HCT116 (cell line): ENCODE data around the gene SULT1C4. TPM values are rescaled to one million over a fixed set of nuclear protein-coding genes. Genes with fewer than 3 reads are reported as not detected.

Experiments
- ATAC-seq: fragments of 200-7000 bp; cut with Tn5 transposase; 2 replicates; pipeline ENCODE4 v1.9.1; 2020; ENCODE audit warnings: mild to moderate bottlenecking, moderate library complexity
- BruUV-seq: library from RNA; stranded (reverse); fragments of 400-500 nt; replicated peaks from 2 replicates; lab custom pipeline; 2021; lab: Mats Ljungman, UMichigan
- CTCF ChIA-PET: fragments of 300-600 bp; sonication (Branson Sonifier 250); formaldehyde crosslinking; loops from one replicate; lab custom pipeline; 2021; ENCODE audit warnings: antibody characterized with exemption; lab: Charles Lee
- POLR2A ChIA-PET: fragments of 300-600, 350-600 bp; sonication (Branson Sonifier 250); formaldehyde crosslinking; loops from one replicate; lab custom pipeline; 2021; ENCODE audit warnings: antibody characterized with exemption; lab: Charles Lee
- RAD21 ChIA-PET, 2 experiments: fragments of 300-600 bp; sonication (Branson Sonifier 250); formaldehyde crosslinking; loops; one replicate each; lab custom pipeline; 2023; ENCODE audit warnings: low total read pairs in 2 of 2; ENCODE audit not compliant: uncharacterized antibody in 2 of 2, unreplicated experiment in 2 of 2, low non-redundant PET in 1 of 2; lab: Charles Lee
- DNase-seq: peaks from one replicate; pipeline ENCODE4 v3.0.0-alpha.2; 2010; ENCODE audit warnings: low read depth, low spot score
- H2AFZ ChIP-seq: fragments of 200-600 bp; shearing (Covaris generic), sonication (generic); 2 replicates; pipeline ENCODE4 v1.6.1; 2017; ENCODE audit warnings: low read depth, mixed run types, mixed read lengths, antibody characterized with exemption, low read length; ENCODE audit not compliant: poor library complexity, severe bottlenecking
- H3K27ac ChIP-seq: 2 replicates; pipeline ENCODE4 v1.5.1; 2012; ENCODE audit warnings: low read depth, low read length
- H3K27me3 ChIP-seq: fragments of 200-600 bp; sonication (generic); 2 replicates; pipeline ENCODE4 v1.6.1; 2016; ENCODE audit warnings: mixed run types, low read length, mixed read lengths; ENCODE audit not compliant: insufficient read depth
- H3K36me3 ChIP-seq, 2 experiments: fragments of 200-500 bp in 1 of 2; fragments of 200-600 bp in 1 of 2; sonication (Bioruptor generic) in 1 of 2; sonication (generic) in 1 of 2; 2 replicates each; pipeline versions ENCODE4 v1.5.1 to v1.6.1; 2014 to 2016; ENCODE audit warnings: low read length in 2 of 2, inconsistent platforms in 1 of 2, mixed read lengths in 1 of 2, mixed run types in 1 of 2; ENCODE audit not compliant: insufficient read depth in 2 of 2, control insufficient read depth in 1 of 2
- H3K4me1 ChIP-seq, 2 experiments: fragments of 200-600 bp in 1 of 2; sonication (generic) in 1 of 2; 2 replicates each; pipeline versions ENCODE4 v1.5.1 to v1.6.1; 2012 to 2017; ENCODE audit warnings: low read length in 2 of 2, inconsistent platforms in 1 of 2, mild to moderate bottlenecking in 1 of 2, mixed read lengths in 1 of 2, mixed run types in 1 of 2, moderate library complexity in 1 of 2; ENCODE audit not compliant: insufficient read depth in 2 of 2, control insufficient read depth in 1 of 2
- H3K4me2 ChIP-seq: fragments of 200-600 bp; sonication (generic); 2 replicates; pipeline ENCODE4 v1.6.1; 2017; ENCODE audit warnings: mixed run types, low read length, mixed read lengths
- H3K4me3 ChIP-seq, 2 experiments: fragments of 200-600 bp in 1 of 2; sonication (generic) in 1 of 2; replicated peaks in 1 of 2; 2 replicates each; pipeline ENCODE4 v1.5.1; 2011 to 2016; ENCODE audit warnings: low read length in 2 of 2, control low read depth in 1 of 2, low read depth in 1 of 2, mild to moderate bottlenecking in 1 of 2, mixed read lengths in 1 of 2, mixed run types in 1 of 2
- H3K79me2 ChIP-seq: fragments of 200-600 bp; sonication (generic); 2 replicates; pipeline ENCODE4 v1.6.1; 2017; ENCODE audit warnings: mild to moderate bottlenecking, mixed run types, low read length, moderate library complexity, mixed read lengths; ENCODE audit not compliant: insufficient read depth
- H3K9ac ChIP-seq: fragments of 200-600 bp; sonication (generic); 2 replicates; pipeline ENCODE4 v1.6.1; 2016; ENCODE audit warnings: low read length, mixed read lengths
- H3K9me2 ChIP-seq: fragments of 200-600 bp; sonication (generic), shearing (Covaris generic); 2 replicates; pipeline ENCODE4 v1.6.1; 2017; ENCODE audit warnings: mixed run types, mild to moderate bottlenecking, moderate library complexity; ENCODE audit not compliant: insufficient read depth
- H3K9me3 ChIP-seq, 2 experiments: fragments of 200-500 bp in 1 of 2; fragments of 200-600 bp in 1 of 2; sonication (Bioruptor generic) in 1 of 2; sonication (generic) in 1 of 2; 2 replicates each; pipeline ENCODE4 v1.6.1; 2014 to 2017; ENCODE audit warnings: low read length in 2 of 2, mixed read lengths in 2 of 2, inconsistent platforms in 1 of 2, low read depth in 1 of 2, mild to moderate bottlenecking in 1 of 2, mixed run types in 1 of 2, moderate library complexity in 1 of 2; ENCODE audit not compliant: control insufficient read depth in 1 of 2, insufficient read depth in 1 of 2
- H4K20me1 ChIP-seq: fragments of 200-600 bp; sonication (generic), shearing (Covaris generic); 2 replicates; pipeline ENCODE4 v1.6.1; 2017; ENCODE audit warnings: mixed run types, mild to moderate bottlenecking, moderate library complexity; ENCODE audit not compliant: insufficient read depth
- CBX3 ChIP-seq: IDR thresholded peaks from 2 replicates; pipeline ENCODE4 v1.6.1; 2012; ENCODE audit warnings: low read depth
- EZH2 ChIP-seq: fragments of 200-600 bp; sonication (generic); IDR thresholded peaks from 2 replicates; pipeline ENCODE4 v1.6.1; 2017; ENCODE audit warnings: antibody characterized with exemption, mixed run types
- FOSL1 ChIP-seq: IDR thresholded peaks from 2 replicates; pipeline ENCODE4 v1.6.1; 2012; ENCODE audit warnings: low read depth
- JUND ChIP-seq: IDR thresholded peaks from 2 replicates; pipeline ENCODE4 v1.6.1; 2012
- POLR2A ChIP-seq: IDR thresholded peaks from 2 replicates; pipeline ENCODE4 v1.7.0; 2011; ENCODE audit warnings: borderline replicate concordance; ENCODE audit not compliant: insufficient read depth, insufficient read length; ENCODE audit errors: extremely low read depth
- POLR2AphosphoS5 ChIP-seq: IDR thresholded peaks from 2 replicates; pipeline ENCODE4 v1.6.1; 2011; ENCODE audit warnings: mild to moderate bottlenecking, low read depth, low read length, moderate library complexity
- REST ChIP-seq: IDR thresholded peaks from 2 replicates; pipeline ENCODE4 v1.6.1; 2012; ENCODE audit warnings: low read depth
- SIN3A ChIP-seq: IDR thresholded peaks from 2 replicates; pipeline ENCODE4 v1.6.1; 2012; ENCODE audit warnings: low read depth
- SP1 ChIP-seq: IDR thresholded peaks from 2 replicates; pipeline ENCODE4 v1.6.1; 2012; ENCODE audit warnings: low read depth
- SRF ChIP-seq: IDR thresholded peaks from 2 replicates; pipeline ENCODE4 v1.6.1; 2012; ENCODE audit warnings: low read depth
- YY1 ChIP-seq: IDR thresholded peaks from 2 replicates; pipeline ENCODE4 v1.6.1; 2011; ENCODE audit warnings: low read length, low read depth, moderate library complexity, mild to moderate bottlenecking; ENCODE audit not compliant: insufficient replicate concordance; ENCODE audit errors: extremely low read depth
- ZFX ChIP-seq: fragments of 450-650 bp; IDR thresholded peaks from 2 replicates; pipeline ENCODE4 v1.6.1; 2017
- intact Hi-C: fragments of 100-400 bp; cut with micrococcal nuclease; formaldehyde crosslinking; loops from 2 replicates; pipeline ENCODE4 v1.10.0; 2022
- total RNA-seq: library from RNA; stranded (reverse); gene quantifications from one replicate; pipeline ENCODE4 v1.2.1, GENCODE V29; 2021; ENCODE audit not compliant: unreplicated experiment
- TF ChIP-seq, protein P1 (sequence below): IDR thresholded peaks from 2 replicates; pipeline ENCODE4 v1.6.1; 2011; ENCODE audit warnings: mild to moderate bottlenecking, low read length, moderate library complexity; ENCODE audit not compliant: insufficient replicate concordance; ENCODE audit errors: extremely low read depth

The SULT1C4 gene
- total RNA-seq, 1 experiment from 2014 or later: not detected

GRCh38 chr2:108414945-108415344 lies 37.2 kb downstream of the SULT1C4 start:
- H3K4me2 ChIP-seq: no peak overlapping the region
- no peak overlapping the region for H3K27ac ChIP-seq
- no peaks in the 10 kb centered on the region for H3K27me3 ChIP-seq
- BruUV-seq: no TSS peak
- H3K79me2 ChIP-seq: no peaks in the 10 kb centered on the region
- H3K9me2 ChIP-seq: no peaks in the 10 kb centered on the region
- no peaks in the 10 kb centered on the region for H3K36me3 ChIP-seq
- no peak for ATAC-seq
- CTCF ChIA-PET: no interaction called here
- H2AFZ ChIP-seq: no peak overlapping the region
- peaks cover 0 to 12% of the 10 kb centered on the region in 2 experiments; a peak in 3 of 4 replicates for H3K4me1 ChIP-seq
- POLR2A ChIA-PET: no interaction called here
- no peak overlapping the region for H3K9ac ChIP-seq
- no peak overlapping the region for H3K4me3 ChIP-seq
- no peaks in the 10 kb centered on the region for H4K20me1 ChIP-seq
- H3K9me3 ChIP-seq: no peaks in the 10 kb centered on the region
- RAD21 ChIA-PET: no interaction called here
- intact Hi-C loops: no loop called here
- no peak for DNase-seq
- TF ChIP-seq SP1 (no peak), SIN3A (no peak), POLR2AphosphoS5 (no peak), YY1 (no peak), EZH2 (no peak), FOSL1 (no peak), ZFX (no peak), CBX3 (no peak), JUND (no peak), SRF (no peak), POLR2A (no peak), REST (no peak)
- TF ChIP-seq, protein P1, sequence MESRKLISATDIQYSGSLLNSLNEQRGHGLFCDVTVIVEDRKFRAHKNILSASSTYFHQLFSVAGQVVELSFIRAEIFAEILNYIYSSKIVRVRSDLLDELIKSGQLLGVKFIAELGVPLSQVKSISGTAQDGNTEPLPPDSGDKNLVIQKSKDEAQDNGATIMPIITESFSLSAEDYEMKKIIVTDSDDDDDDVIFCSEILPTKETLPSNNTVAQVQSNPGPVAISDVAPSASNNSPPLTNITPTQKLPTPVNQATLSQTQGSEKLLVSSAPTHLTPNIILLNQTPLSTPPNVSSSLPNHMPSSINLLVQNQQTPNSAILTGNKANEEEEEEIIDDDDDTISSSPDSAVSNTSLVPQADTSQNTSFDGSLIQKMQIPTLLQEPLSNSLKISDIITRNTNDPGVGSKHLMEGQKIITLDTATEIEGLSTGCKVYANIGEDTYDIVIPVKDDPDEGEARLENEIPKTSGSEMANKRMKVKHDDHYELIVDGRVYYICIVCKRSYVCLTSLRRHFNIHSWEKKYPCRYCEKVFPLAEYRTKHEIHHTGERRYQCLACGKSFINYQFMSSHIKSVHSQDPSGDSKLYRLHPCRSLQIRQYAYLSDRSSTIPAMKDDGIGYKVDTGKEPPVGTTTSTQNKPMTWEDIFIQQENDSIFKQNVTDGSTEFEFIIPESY: no peak
